ENCODE measurements around the gene MIOS.

GRCh38 chr7:7581531-7582179 is 15.0 kb downstream of the MIOS start:
- TF ChIP-seq, protein P1, sequence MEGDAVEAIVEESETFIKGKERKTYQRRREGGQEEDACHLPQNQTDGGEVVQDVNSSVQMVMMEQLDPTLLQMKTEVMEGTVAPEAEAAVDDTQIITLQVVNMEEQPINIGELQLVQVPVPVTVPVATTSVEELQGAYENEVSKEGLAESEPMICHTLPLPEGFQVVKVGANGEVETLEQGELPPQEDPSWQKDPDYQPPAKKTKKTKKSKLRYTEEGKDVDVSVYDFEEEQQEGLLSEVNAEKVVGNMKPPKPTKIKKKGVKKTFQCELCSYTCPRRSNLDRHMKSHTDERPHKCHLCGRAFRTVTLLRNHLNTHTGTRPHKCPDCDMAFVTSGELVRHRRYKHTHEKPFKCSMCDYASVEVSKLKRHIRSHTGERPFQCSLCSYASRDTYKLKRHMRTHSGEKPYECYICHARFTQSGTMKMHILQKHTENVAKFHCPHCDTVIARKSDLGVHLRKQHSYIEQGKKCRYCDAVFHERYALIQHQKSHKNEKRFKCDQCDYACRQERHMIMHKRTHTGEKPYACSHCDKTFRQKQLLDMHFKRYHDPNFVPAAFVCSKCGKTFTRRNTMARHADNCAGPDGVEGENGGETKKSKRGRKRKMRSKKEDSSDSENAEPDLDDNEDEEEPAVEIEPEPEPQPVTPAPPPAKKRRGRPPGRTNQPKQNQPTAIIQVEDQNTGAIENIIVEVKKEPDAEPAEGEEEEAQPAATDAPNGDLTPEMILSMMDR (IDR thresholded peaks at IDR 0.05; ENCODE audit: low read depth, low read length, poor library complexity, severe bottlenecking), result no peak
- TF ChIP-seq EZH2phosphoT487 (IDR thresholded peaks at IDR 0.05; ENCODE audit: borderline replicate concordance, low read length), result no peak

Measured in DOHH2 (cell line).